ENCODE results near the gene CBFA2T3.

Gene CBFA2T3

DNA sequence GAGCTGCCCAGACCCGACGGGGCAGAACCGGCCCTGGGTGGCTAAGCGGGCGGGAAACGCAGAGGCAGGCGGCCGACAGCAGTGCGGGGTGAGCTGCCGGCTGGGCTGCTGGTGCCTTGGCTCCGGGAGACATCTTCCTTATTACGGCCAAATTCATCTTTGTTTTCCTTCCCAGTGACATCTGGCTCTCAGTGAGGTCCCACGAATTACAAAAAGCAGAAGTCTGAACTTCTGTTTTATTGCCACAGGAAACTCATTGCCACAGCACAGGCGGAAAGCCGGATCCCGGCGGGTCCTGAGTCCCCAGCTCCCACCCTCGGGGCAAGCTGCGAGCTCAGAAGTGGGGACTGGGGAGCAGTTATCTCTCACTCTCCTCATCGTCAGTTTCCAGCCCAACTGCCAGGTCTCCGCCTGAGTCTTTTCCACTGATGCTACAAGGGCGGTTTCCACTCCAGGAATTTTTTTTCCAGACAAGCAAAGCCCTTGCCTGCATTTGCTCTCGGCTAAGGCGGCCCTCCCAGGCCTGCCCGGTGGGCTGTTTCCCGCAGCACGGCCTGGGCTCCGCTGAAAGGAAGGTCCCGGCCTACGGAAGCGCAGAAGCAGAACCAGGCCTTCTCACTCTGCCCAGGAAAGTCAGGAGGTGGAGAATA, 40.3 kb downstream of the CBFA2T3 start:
- no peak for DNase-seq

- DNase-seq: no peak
Observed at GRCh38 chr16:88936008-88936555, 40.9 kb downstream of the CBFA2T3 start.

DNA sequence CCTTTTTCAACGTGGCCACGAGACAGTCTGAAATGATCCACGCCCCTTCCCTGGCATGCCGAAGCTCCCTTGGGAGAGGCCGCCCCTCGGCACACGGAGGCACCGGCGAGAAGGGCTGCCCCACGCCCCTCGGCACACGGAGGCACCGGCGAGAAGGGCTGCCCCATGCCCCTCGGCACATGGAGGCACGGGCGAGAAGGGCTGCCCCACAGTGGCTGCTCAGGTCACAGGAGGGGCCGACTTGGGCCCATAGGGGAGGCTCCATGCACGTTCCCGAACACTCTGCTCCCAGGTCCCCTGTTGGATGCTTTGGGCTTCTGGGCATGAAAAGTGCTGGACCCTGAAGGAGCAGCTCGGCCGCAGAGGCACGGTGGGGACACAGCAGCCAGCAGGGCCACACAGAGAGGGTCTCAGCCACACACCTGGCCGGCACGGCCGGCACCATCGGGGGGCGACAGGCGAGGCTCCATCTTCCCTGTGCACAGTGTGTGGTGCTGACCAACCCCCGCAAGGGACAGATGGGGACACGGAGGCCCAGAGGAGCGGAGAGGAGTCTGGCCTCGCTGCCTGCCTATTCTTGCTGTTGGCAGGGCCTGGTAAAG, 42.8 kb downstream of the CBFA2T3 start:
- DNase-seq: no peak

DNA sequence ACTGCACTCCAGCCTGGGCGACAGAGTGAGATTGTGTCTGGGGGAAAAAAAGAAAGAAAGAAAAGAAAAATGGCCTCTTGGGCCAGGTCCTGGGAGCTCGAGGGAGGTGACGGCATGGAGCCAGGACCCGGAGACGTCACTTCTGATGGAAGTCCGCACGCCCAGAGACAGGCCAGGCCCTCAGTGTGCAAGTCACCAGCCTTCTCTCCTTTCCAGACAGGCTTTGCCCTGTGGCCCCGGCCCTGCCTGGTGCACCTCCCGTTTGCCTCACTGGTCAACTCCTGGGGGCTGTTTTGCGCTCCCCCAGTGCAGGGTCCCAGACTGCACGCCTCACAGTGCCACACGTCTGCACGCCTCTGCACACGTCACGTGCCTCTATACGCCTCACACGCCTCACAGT, 44.1 kb downstream of the CBFA2T3 start:
- no peak for DNase-seq

DNA sequence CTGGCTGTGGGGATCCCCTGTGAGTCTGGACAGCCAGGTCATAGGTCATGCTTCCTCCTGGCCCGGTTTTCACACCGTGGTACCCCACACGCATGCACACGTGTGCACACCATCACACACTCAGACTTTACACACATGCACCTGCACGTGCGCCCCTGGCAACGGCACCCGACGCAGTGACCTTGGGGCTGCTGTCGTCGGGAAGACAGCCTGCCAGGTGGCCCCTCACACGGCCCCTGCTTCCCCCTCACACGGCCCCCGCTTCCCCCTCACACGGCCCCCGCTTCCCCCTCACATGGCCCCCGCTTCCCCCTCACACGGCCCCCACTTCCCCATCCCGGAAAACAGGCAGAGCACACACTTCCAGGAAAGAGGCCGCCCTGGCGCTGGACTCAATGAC, 45.1 kb downstream of the CBFA2T3 start:
- DNase-seq: no peak

GRCh38 chr16:88931373-88931900, 45.6 kb downstream of the CBFA2T3 start:
- no peak for DNase-seq

DNA sequence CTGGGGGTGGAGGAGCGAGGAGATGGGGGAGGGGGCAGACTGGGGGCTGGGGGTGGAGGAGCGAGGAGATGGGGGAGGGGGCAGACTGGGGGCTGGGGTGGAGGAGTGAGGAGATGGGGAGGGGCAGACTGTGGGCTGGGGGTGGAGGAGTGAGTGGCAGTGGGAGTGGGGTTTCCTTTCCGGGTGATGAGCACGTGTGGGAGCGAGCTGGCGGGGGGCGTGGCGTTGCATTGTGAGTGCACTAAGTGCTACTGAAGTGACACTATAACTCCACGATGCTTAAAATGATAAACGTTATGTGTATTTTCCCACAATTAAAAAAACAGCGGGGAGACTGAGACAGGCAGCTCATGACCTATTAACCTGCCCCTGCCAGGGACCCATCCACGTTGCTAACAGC, 46.3 kb downstream of the CBFA2T3 start:
- DNase-seq: no peak

- no peak for DNase-seq
Observed at GRCh38 chr16:88929091-88929445, 47.9 kb downstream of the CBFA2T3 start.

DNA sequence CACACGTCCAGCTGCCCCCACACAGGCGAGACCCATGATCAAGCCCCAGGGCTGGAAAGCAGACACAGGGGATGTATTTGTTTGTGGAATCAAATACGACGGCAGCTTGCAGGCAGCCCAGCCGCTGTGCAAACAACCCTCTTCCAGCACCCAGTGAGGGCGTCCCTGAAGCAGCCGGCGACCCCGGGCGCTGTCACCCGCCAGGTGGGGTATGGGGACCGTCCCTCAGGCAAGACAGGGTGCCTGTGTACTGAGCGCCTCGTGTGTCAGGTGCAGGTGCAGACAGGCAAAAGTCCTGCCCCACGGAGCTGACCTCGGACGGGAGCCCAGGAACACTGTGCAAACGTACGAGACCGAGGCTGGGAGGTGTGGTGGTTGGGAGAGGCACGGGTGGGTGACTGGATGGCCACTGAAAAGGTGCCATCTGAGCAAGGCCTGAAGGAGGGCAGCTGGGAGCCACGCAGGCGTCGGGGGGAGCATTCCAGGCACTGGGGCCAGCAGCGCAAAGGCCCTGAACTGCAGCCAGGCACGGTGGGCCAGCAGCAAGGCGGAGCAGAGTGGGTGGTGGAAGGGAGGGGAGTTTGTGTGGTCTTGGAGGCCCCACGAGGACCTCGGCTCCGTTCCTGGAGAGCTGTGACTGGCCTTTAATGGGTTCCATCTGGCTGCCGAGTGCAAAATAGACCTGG, 48.5 kb downstream of the CBFA2T3 start:
- DNase-seq: no peak

- DNase-seq: no peak
Observed at GRCh38 chr16:88927661-88928060, 49.3 kb downstream of the CBFA2T3 start.

DNA sequence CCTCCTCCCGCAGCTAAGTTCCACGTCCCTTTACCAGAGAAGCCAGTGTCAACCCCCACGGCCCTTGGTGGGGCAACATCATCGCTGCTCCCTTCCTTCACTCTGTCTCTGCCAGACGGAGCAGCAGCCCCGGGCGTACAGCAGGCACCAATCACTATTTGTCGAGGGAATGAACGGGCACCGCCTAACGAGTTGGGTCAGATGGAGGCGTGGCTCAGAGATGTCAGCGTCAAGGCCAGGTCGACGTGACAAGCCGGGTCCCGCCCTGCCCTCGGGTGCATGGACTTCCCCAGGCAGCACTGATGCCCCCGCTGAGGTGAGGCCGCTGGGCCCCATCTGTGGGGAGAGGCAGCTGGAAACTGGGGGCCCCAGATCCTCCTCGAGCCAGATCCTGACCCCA, 50.0 kb downstream of the CBFA2T3 start:
- DNase-seq: no peak

DNA sequence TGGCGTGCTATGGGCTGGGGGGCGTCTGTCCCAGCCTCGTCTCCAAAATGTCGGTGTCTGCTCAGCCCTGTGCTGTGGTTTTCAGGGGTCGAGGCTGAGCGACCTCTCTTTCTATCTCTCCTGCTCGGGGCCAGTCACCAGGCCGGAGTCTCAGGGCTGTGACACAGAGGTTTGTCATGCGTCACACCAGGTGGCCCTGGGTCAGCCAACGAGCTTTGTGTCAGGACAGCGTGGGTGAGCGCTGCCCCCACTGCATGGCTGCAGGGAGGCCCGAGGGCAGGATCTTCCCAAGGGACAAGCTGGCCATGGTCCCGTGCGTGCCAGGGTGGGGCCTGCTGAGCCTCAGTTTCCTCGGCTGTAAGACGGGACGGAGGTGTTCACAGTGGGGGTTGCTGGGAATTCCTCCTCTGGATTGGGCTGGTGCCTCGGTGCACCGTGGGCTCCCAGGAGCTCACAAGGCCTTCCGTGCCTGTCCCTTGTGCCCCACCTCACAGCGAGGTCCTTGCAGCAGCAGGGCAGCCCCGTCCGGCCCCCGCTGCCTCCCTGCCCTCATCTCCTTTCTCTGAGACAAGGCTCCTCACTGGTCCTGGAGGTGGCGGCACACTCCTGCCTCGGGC, 50.5 kb downstream of the CBFA2T3 start:
- no peak for DNase-seq

GRCh38 chr16:88925540-88925887, 51.5 kb downstream of the CBFA2T3 start:
- no peak for DNase-seq

DNA sequence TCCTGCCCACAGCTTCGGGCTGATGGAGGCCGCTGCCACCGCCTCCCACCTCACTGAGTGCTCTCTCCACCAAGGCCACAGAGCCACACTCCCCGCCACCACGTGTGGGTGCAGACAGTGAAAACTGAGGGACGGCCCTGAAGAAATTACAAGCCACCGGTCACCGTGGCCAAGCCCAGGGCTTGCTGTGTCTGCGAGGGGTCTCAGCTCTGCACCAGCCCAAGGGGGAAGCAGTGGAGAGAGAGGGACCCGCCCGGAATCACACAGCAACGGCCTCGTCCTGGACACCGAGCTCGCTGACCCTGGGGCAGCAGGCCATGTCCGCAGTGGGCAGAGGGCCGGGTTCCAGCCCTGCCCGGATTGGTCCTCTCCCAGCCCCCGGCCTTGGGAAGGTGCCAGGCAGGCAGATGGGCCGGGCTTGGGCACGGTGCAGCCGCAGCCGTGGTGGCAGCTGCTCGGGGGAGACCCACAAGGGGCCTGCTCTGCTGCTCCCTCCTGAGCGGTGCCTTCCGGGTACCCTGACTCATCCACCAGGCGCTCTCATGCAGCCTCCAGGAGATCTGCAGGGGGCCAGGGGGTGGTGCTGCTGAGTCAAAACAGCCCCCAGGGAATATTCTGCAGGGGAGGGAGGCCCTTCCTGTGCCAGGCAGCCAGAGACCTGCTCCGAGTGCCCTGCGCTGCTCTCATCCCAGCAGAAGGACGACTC, 52.0 kb downstream of the CBFA2T3 start:
- DNase-seq: peak; percentile 48

DNA sequence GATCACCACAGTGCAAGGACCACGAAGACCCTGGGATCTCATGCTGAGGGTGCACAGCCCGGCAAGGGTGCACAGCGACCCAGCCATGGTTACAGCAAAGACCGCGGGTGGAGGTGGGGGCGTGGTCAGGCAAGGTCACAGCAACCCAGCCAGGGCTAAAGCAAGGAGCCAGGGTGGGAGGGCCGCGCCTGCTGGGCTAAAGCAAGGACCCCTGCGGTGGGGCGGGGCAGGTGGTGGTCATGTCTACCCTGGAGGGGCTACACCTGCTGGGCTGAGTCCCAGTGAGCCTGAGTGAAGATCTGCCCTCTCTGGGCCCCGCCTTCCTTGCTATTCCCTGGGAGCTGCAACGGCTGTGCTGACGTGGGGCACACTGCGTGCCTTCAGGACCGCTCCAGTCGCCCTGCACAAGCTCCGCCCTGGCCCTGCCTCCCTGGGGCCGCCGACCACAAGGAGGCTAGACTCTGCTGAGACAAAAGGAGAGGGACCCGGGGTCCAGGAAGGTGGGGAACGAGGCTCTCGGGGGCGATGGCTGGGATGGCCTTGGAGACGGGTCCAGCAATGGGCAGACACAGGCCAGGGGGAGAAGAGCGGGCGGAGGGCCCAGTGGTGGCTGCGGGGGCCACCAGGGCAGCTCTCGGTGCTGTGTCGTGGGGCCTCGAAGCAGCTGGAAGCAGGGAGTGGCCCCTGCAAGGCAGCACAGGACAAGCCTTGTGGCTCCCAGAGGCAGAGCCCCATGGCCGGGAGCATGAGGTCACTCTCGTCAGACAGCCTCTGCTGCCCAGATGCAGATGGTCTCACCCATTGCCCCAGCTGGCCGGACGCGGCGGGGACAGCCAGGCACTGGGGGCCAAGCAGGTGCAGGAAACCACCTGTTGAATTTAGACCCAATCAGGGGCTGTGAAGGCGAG, 52.8 kb downstream of the CBFA2T3 start:
- DNase-seq: no peak

- no peak for DNase-seq
Observed at GRCh38 chr16:88923450-88923849, 53.6 kb downstream of the CBFA2T3 start.

DNA sequence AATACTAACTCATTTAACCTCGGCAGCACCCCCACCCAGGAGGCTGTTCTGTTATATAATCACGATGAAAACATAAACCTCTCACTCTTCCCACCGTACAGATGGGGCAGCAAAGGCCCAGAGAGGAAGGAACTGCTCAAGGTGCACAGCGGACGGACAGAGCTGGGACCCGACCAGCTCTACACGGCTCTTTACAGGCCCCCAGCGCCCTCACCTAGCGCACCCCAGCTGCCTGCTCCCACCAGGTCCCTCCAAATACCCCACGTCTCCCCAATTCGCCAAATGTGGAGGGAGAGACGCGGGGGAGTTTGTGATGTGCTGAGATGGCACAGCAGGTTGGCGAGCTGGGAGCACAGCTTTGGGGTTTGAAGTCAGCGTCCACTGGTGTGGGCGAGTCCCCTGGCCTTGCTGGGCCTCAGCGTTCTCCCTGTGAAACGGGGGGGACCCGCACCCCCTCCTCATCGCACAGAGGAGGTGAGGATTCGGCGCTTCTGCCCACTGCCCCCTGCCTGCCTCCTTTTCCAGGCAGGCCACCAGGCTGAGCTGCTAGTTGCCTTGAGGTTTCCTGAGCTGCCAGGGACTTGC, 54.1 kb downstream of the CBFA2T3 start:
- DNase-seq: no peak

DNA sequence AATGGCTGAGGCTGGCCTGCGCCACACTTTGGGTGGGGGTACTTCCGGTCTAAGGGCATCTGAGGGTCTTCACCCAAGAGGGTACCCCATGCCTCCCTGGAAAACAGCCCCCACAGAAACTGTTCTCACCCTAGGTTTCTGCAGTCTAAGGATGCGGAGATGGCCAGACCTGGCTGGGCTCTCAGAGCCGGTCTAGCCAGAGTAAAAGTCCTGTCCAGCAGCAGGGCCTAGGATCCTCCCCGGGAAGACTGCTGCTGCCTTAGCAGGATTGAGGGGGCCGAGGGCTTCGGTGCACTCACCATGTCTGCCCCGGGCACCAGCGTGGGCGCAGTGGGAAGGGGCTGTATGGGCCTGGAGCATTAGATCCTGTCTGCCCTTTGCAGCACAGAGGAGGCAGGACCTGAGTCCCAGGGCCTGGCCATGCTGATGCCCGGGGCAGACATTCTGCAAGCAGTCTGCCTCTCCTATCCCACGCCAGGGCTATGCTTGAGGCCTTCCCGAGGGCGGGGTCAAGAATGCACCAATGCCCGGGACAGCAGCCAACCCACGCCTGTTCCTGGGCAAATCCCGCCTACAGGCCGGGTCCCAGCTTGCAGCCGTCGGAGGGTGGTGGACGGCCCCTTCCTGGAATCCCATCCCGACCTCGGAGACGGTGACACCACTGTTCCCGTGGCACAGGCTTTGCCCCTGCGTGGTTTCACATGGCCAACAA, 54.7 kb downstream of the CBFA2T3 start:
- no peak for DNase-seq

DNA sequence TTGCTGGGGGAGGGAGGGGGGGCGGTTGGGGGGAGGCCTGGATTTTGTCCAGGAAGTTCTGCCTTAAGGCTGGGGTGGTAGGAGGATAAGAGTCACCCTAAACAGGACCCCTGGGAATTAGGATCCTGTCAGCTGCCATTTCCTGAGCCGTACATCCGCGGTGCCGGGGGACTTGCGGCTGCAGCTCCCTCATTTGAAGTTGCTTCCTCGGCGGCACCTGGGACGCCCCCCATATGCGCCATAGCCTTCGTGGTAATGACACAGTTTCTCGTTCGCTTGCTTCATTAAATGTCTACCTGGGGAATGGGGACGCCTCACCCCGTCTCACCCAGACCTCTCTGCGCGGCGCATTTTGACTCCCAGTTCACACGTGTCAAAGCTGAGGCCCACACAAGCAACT, 55.4 kb downstream of the CBFA2T3 start:
- no peak for DNase-seq

GRCh38 chr16:88920618-88921590, 56.1 kb downstream of the CBFA2T3 start:
- no peak for DNase-seq
